OCI-LY1 (cell line): ENCODE measurements around the gene CIC.

ENCODE experiments used
- H2AFZ ChIP-seq: fragments of 200-600 bp; sonication (generic), shearing (Covaris generic); 2 replicates; pipeline ENCODE4 v1.6.0; 2014; ENCODE audit warnings: antibody characterized with exemption, mild to moderate bottlenecking, low read length
- H3F3A ChIP-seq: fragments of 200-600 bp; sonication (generic), shearing (Covaris generic); 2 replicates; pipeline ENCODE4 v1.6.0; 2014; ENCODE audit warnings: mild to moderate bottlenecking, antibody characterized with exemption, low read length, moderate library complexity; ENCODE audit not compliant: insufficient read depth
- H3K27ac ChIP-seq: fragments of 200-600 bp; sonication (generic); 2 replicates; pipeline ENCODE4 v1.5.1; 2014; ENCODE audit warnings: low read length, mixed run types, mild to moderate bottlenecking, low read depth; ENCODE audit not compliant: poor library complexity, severe bottlenecking
- H3K27me3 ChIP-seq: fragments of 200-600 bp; sonication (generic); 2 replicates; pipeline ENCODE4 v1.6.0; 2014; ENCODE audit warnings: antibody characterized with exemption, mild to moderate bottlenecking, low read length, moderate library complexity; ENCODE audit not compliant: insufficient read depth
- H3K36me3 ChIP-seq: fragments of 200-600 bp; sonication (generic); 2 replicates; pipeline ENCODE4 v1.6.1; 2014; ENCODE audit warnings: mild to moderate bottlenecking, antibody characterized with exemption, low read length, moderate library complexity, mixed read lengths; ENCODE audit not compliant: insufficient read depth
- H3K4me1 ChIP-seq: fragments of 200-600 bp; sonication (generic); 2 replicates; pipeline ENCODE4 v1.5.1; 2014; ENCODE audit warnings: mild to moderate bottlenecking, low read length, moderate library complexity; ENCODE audit not compliant: insufficient read depth, severe bottlenecking
- H3K4me2 ChIP-seq: fragments of 200-600 bp; sonication (generic), shearing (Covaris generic); 2 replicates; pipeline ENCODE4 v1.6.1; 2014; ENCODE audit warnings: low read length
- H3K4me3 ChIP-seq: fragments of 200-600 bp; sonication (generic); 2 replicates; pipeline ENCODE4 v1.5.1; 2014; ENCODE audit warnings: low read length, low read depth, mild to moderate bottlenecking, mixed read lengths; ENCODE audit not compliant: poor library complexity, severe bottlenecking
- H3K79me2 ChIP-seq: fragments of 200-600 bp; shearing (Covaris generic); 2 replicates; pipeline ENCODE4 v1.6.1; 2016; ENCODE audit warnings: mixed run types, low read length, mixed read lengths; ENCODE audit not compliant: insufficient read depth
- H3K9ac ChIP-seq: fragments of 200-600 bp; sonication (generic), shearing (Covaris generic); 2 replicates; pipeline ENCODE4 v1.6.1; 2014; ENCODE audit warnings: mild to moderate bottlenecking, low read length, mixed read lengths
- H3K9me2 ChIP-seq: fragments of 200-600 bp; sonication (generic), shearing (Covaris generic); 2 replicates; pipeline ENCODE4 v1.6.1; 2014; ENCODE audit warnings: low read depth, mild to moderate bottlenecking, low read length, mixed read lengths
- H3K9me3 ChIP-seq: fragments of 200-600 bp; shearing (Covaris generic); 2 replicates; pipeline ENCODE4 v1.6.1; 2014; ENCODE audit warnings: low read length, mixed read lengths
- H4K20me1 ChIP-seq: fragments of 200-600 bp; sonication (generic), shearing (Covaris generic); 2 replicates; pipeline ENCODE4 v1.6.0; 2016; ENCODE audit warnings: mild to moderate bottlenecking, low read length; ENCODE audit not compliant: insufficient read depth
- EZH2 ChIP-seq: fragments of 200-600 bp; sonication (generic), shearing (Covaris generic); IDR thresholded peaks from 2 replicates; pipeline ENCODE4 v1.8.0; 2017; ENCODE audit warnings: borderline replicate concordance, mixed run types, mild to moderate bottlenecking, antibody characterized with exemption, low read length, moderate library complexity, mixed read lengths
- TF ChIP-seq, protein P1 (sequence below): fragments of 200-600 bp; sonication (generic), shearing (Covaris generic); IDR thresholded peaks from 2 replicates; pipeline ENCODE4 v1.5.1; 2017; ENCODE audit warnings: mild to moderate bottlenecking, antibody characterized with exemption, low read length, moderate library complexity, mixed read lengths

Gene CIC

DNA sequence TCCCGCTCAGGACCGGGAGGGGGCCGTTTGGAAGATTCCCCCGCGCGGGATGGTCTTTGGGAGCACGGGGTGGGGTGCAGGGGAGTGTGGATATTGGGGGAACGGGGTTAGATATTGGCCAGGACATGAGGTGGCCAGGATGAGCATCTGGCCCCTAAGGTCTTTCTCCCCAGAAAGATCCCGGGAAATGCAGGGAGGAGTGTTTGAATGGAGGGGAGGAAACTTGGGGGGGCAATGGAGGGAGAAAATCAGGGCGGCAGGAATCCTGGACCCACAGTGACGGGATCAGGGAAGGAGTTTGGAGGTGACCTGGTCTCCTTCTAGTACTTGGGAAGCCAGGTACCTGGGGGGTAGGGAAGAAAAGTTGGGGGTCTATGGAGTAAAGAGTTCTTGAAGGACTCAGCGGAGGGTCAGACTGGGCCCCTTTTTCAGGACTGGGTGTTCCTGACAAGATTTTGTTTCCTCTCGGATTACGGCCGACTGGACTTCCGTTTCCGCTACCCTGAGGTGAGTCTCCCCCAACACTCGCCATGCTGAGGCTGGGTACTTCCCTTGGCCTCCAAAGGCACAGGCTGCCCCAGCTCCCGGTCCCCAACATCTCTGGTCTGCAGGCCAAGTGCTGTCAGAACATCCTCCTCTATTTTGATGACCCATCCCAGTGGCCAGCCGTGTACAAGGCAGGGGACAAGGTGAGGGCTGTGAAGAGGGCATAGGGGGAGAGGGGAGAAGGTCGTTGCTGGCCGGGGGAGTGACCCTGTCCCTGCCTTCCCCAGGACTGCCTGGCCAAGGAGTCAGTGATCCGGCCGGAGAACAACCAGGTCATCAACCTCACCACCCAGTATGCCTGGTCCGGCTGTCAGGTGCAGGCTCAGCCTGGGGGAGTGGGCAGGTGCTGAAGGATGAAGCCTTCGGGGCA, 45.0 kb downstream of the CIC start:
- H3K4me2 ChIP-seq, result peak overlapping the region; percentile 70
- no peaks in the 10 kb centered on the region for H3K36me3 ChIP-seq
- no peaks in the 10 kb centered on the region for H4K20me1 ChIP-seq
- TF ChIP-seq, protein P1, sequence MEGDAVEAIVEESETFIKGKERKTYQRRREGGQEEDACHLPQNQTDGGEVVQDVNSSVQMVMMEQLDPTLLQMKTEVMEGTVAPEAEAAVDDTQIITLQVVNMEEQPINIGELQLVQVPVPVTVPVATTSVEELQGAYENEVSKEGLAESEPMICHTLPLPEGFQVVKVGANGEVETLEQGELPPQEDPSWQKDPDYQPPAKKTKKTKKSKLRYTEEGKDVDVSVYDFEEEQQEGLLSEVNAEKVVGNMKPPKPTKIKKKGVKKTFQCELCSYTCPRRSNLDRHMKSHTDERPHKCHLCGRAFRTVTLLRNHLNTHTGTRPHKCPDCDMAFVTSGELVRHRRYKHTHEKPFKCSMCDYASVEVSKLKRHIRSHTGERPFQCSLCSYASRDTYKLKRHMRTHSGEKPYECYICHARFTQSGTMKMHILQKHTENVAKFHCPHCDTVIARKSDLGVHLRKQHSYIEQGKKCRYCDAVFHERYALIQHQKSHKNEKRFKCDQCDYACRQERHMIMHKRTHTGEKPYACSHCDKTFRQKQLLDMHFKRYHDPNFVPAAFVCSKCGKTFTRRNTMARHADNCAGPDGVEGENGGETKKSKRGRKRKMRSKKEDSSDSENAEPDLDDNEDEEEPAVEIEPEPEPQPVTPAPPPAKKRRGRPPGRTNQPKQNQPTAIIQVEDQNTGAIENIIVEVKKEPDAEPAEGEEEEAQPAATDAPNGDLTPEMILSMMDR, result no peak
- TF ChIP-seq EZH2, result no peak
- peaks cover 31% of the 10 kb centered on the region for H3K4me1 ChIP-seq
- no peaks in the 10 kb centered on the region for H3K27me3 ChIP-seq
- no peak overlapping the region; the same call in 1 of the 2 replicates for H3K9ac ChIP-seq
- no peaks in the 10 kb centered on the region for H3K9me2 ChIP-seq
- H3K79me2 ChIP-seq, result no peaks in the 10 kb centered on the region
- H2AFZ ChIP-seq, result no peak overlapping the region
- H3K9me3 ChIP-seq, result no peaks in the 10 kb centered on the region
- H3K27ac ChIP-seq, result no peak overlapping the region
- no peaks in the 10 kb centered on the region for H3F3A ChIP-seq
- peak overlapping the region; percentile 59 for H3K4me3 ChIP-seq

DNA sequence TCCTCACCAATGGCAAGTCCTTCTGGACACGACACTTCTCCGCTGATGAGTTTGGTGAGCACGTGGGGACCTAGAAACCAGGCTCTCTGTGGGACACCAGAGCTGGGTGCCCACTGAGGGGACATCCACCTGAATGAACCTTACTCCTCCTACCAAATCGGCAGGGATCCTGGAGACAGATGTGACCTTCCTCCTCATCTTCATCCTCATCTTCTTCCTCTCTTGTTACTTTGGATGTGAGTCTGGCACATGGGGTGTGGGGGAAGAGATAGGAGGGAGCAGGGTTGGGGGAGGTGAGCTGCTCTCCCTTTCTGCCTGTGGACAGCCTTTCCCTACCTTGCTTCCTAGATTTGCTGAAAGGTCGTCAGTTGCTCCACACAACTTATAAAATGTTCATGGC, 46.0 kb downstream of the CIC start:
- TF ChIP-seq, protein P1, result no peak
- no peak for TF ChIP-seq EZH2
- H3K79me2 ChIP-seq, result no peaks in the 10 kb centered on the region
- H3K4me3 ChIP-seq, result no peak overlapping the region
- H3K36me3 ChIP-seq, result no peaks in the 10 kb centered on the region
- no peaks in the 10 kb centered on the region for H3K27me3 ChIP-seq
- H3K9me2 ChIP-seq, result no peaks in the 10 kb centered on the region
- no peak overlapping the region for H3K27ac ChIP-seq
- no peaks in the 10 kb centered on the region for H4K20me1 ChIP-seq
- no peak overlapping the region for H3K9ac ChIP-seq
- peaks cover 31% of the 10 kb centered on the region for H3K4me1 ChIP-seq
- no peaks in the 10 kb centered on the region for H3F3A ChIP-seq
- no peaks in the 10 kb centered on the region for H3K9me3 ChIP-seq
- H3K4me2 ChIP-seq, result no peak overlapping the region; the same call in 1 of the 2 replicates
- H2AFZ ChIP-seq, result no peak overlapping the region

- H3K36me3 ChIP-seq, result no peaks in the 10 kb centered on the region
- TF ChIP-seq EZH2, result no peak
- TF ChIP-seq, protein P1, result no peak
- H3K4me2 ChIP-seq, result peak overlapping the region; percentile 79
- no peaks in the 10 kb centered on the region for H3K9me3 ChIP-seq
- no peaks in the 10 kb centered on the region for H3F3A ChIP-seq
- H2AFZ ChIP-seq, result peak overlapping the region; percentile 48; the same call in 1 of the 2 replicates
- peak overlapping the region; percentile 68 for H3K9ac ChIP-seq
- H3K4me1 ChIP-seq, result peaks cover 31% of the 10 kb centered on the region
- H3K79me2 ChIP-seq, result no peaks in the 10 kb centered on the region
- H4K20me1 ChIP-seq, result no peaks in the 10 kb centered on the region
- no peaks in the 10 kb centered on the region for H3K27me3 ChIP-seq
- peak overlapping the region; percentile 51 for H3K4me3 ChIP-seq
- H3K9me2 ChIP-seq, result no peaks in the 10 kb centered on the region
- H3K27ac ChIP-seq, result peak overlapping the region; percentile 88
These were observed 47.5 kb downstream of the CIC start for GRCh38 chr19:42316223-42317211.
